ENCODE data around the gene B4GALT5.
"Not testable (repeated sequence)": the region's sequence is repeated elsewhere in the genome, so short reads cannot be mapped to it uniquely, and the experiment has no call there.

Gene B4GALT5

DNA sequence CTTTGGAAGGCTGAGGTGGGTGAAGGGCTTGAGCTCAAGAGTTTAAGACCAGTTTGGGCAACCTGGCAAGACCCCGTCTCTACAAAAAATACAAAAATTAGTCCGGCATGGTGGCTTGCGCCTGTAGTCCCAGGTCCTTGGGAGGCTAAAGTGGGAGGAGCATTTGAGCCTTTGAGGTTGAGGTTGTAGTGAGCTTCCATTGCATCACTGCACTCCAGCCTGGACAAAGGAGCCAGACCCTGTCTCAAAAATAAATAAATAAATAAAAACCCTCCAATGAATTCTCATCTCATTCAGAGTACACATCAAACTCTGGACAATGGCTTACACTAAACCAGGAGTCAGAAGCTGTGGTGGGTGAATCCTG lies 31.8 kb downstream of the B4GALT5 start:
- DNase-seq (no peak), ATAC-seq (no peak)
- H3K4me1 Mint-ChIP-seq, result peaks cover 60% of the 10 kb centered on the region
- no peaks in the 10 kb centered on the region for H3K9me3 Mint-ChIP-seq
- no peak overlapping the region for H3K4me3 Mint-ChIP-seq
- no peak overlapping the region for H3K27ac Mint-ChIP-seq
- H3K27me3 Mint-ChIP-seq, result no peaks in the 10 kb centered on the region

- peaks cover 66% of the 10 kb centered on the region for H3K4me1 Mint-ChIP-seq
- no peak overlapping the region for H3K27ac Mint-ChIP-seq
- H3K27me3 Mint-ChIP-seq, result no peaks in the 10 kb centered on the region
- no peak for ATAC-seq
- no peak overlapping the region for H3K4me3 Mint-ChIP-seq
- no peak for DNase-seq
- no peaks in the 10 kb centered on the region for H3K9me3 Mint-ChIP-seq
These were observed 33.2 kb downstream of the B4GALT5 start for GRCh38 chr20:49680484-49680883.

- no peak for DNase-seq
- Mint-ChIP-seq H3K27me3 (no peaks in the 10 kb centered on the region), H3K4me3 (peak overlapping the region in 1 of 2 donors; percentile 66), H3K27ac (no peak overlapping the region), H3K4me1 (peaks cover 64% of the 10 kb centered on the region), H3K9me3 (no peaks in the 10 kb centered on the region)
- ATAC-seq, result no peak
These were observed 34.0 kb downstream of the B4GALT5 start for GRCh38 chr20:49679634-49680033.

GRCh38 chr20:49677777-49678758 lies 35.6 kb downstream of the B4GALT5 start:
- peak overlapping the region in 1 of 2 donors; percentile 66 for H3K4me3 Mint-ChIP-seq

DNA sequence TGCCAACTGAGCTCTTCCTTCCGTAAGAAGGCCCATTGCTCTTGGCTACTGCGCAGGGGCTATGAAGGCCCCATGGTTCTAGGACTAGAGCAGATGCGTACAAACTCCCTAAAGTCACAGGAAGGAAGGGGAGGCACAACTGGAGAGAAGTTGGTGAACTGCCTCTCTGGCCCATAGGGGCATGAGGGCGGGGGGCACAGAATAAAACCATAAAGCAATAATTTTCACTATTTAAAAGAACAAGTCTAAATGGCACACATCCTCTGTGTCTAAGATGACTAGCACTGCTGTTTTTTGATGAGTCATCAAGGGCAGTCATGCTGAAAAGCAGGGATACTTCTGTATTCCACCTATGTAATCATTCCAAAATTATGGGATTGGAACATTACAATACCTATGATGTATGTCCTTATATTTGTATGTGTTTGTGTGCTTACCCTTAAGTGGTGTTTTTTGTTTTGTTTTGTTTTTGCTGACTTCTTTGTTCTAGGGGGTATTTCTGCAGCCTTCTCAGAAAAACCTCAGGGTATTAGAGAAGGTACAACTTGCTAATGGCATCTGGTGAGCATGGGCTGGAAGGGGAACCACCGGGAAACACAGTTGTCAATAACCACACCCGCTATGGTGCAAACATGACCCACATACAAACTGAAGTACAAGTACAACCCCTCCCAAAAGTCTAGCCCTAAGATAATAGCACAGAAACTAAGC lies 36.9 kb downstream of the B4GALT5 start:
- H3K27me3 Mint-ChIP-seq, result no peaks in the 10 kb centered on the region
- peak overlapping the region; percentile 64 to 66 for H3K4me3 Mint-ChIP-seq
- H3K4me1 Mint-ChIP-seq, result peaks cover 73% of the 10 kb centered on the region
- ATAC-seq (peak; percentile 95), DNase-seq (peak in 1 of 2 donors; percentile 73)
- no peaks in the 10 kb centered on the region for H3K9me3 Mint-ChIP-seq
- peak overlapping the region; percentile 19 to 30 for H3K27ac Mint-ChIP-seq

More at GRCh38 chr20:49677777-49678758, 35.6 kb downstream of the B4GALT5 start:
- Mint-ChIP-seq H3K27me3 (no peaks in the 10 kb centered on the region), H3K4me1 (peaks cover 65% of the 10 kb centered on the region), H3K27ac (peak overlapping the region in 1 of 2 donors; percentile 92), H3K9me3 (no peaks in the 10 kb centered on the region)
- ATAC-seq, result no peak
- DNase-seq, result no peak

- Mint-ChIP-seq H3K4me1 (peaks cover 79% of the 10 kb centered on the region), H3K9me3 (no peaks in the 10 kb centered on the region), H3K4me3 (no peak overlapping the region), H3K27me3 (no peaks in the 10 kb centered on the region), H3K27ac (no peak overlapping the region)
- no peak for DNase-seq
- ATAC-seq, result no peak
These were observed 38.1 kb downstream of the B4GALT5 start for GRCh38 chr20:49675368-49676151.

DNA sequence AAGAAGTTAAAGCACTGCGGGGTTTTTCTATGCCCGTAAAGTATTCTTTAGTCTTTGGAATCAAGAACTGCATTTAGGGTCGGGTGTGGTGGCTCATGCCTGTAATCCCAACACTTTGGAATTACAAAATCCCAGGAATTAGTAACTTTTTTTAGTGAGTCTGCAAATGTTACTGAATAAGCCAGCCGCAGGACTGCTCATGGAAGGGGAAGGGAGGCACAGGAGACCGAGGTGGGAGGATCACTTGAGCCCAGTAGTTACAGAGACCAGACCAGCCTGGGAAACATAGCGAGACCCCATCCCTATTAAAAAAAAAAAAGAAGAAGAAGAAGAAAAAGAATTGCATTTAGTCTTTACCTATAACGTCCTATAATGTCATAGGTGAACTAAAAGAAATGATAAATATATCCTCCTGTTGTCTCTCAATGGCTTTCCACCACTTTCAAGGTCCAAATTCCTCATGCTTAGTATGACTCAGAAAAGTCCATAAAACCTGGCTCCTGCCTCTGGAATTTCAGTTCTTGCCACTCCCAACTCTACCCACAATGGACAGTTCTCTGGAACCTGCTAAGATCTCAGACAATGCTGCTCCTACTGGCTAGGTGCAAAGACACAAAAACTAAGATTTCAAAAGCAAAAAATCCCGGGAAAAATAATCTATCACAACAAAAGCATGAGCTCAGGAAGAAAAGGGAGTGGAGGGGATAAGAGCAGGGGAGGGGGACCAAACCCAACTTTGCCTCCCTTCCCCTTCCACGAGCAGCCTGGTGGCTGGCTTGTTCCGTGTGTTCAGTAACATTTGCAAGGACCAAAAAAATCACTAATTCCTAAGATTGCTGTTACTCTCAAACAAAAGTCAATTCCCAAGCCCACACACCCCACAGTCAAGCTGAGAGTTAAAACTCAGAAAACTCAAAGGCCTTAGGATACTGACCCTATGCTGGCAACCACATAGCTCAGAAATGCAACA lies 39.0 kb downstream of the B4GALT5 start:
- Mint-ChIP-seq H3K4me1 (peaks cover 79% of the 10 kb centered on the region), H3K27ac (no peak overlapping the region), H3K4me3 (no peak overlapping the region), H3K9me3 (no peaks in the 10 kb centered on the region), H3K27me3 (no peaks in the 10 kb centered on the region)
- DNase-seq, result no peak
- no peak for ATAC-seq

GRCh38 chr20:49672096-49672664 lies 41.5 kb downstream of the B4GALT5 start:
- ATAC-seq (no peak), DNase-seq (no peak)
- Mint-ChIP-seq H3K27me3 (no peaks in the 10 kb centered on the region), H3K4me3 (no peak overlapping the region), H3K9me3 (no peaks in the 10 kb centered on the region), H3K27ac (peak overlapping the region in 1 of 2 donors; percentile 1), H3K4me1 (peaks cover 77% of the 10 kb centered on the region)

DNA sequence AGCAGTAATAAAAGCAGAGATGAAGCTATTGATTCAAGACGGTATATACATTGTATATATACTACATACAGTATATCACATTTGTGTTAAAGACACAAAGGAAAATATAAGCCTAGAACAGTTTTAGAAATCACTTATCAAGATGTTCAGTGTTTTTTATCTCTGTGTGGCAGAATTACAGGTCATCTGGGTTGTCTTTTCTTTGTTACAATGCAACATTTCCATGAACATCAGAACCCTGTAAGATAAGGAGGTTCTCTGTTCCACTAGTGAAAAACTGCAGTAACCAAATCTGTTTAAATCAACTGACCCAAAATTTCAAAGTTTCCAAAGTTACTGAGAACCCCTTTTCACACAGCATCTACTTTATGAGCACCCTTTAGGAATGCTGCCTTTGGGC lies 42.2 kb downstream of the B4GALT5 start:
- no peak overlapping the region for H3K27ac Mint-ChIP-seq
- H3K4me1 Mint-ChIP-seq, result peaks cover 70% of the 10 kb centered on the region
- no peak overlapping the region for H3K4me3 Mint-ChIP-seq

GRCh38 chr20:49669601-49670189 lies 44.0 kb downstream of the B4GALT5 start:
- ATAC-seq, result peak; percentile 90
- Mint-ChIP-seq H3K27me3 (no peaks in the 10 kb centered on the region), H3K27ac (peak overlapping the region; percentile 13 to 50), H3K4me1 (peaks cover 55% of the 10 kb centered on the region), H3K4me3 (peak overlapping the region; percentile 65 to 69), H3K9me3 (no peaks in the 10 kb centered on the region)
- DNase-seq, result peak in 1 of 2 donors; percentile 14

More for the DNA sequence above, 42.2 kb downstream of the B4GALT5 start:
- DNase-seq (no peak), ATAC-seq (no peak)
- H3K9me3 Mint-ChIP-seq, result no peaks in the 10 kb centered on the region
- no peaks in the 10 kb centered on the region for H3K27me3 Mint-ChIP-seq

DNA sequence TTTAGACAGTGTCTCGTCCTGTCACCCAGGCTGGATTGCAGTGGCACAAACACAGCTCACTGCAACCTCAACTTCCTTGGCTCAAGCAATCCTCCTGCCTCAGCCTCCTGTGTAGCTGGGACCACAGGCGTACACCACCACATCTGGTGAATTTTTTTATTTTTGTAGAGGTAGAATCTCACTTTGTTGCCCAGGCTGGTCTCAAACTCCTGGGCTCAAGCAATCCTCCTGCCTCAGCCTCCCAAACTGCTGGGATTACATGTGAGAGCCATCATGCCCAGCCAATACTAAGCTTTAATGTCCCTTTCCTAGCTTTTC lies 44.8 kb downstream of the B4GALT5 start:
- H3K9me3 Mint-ChIP-seq, H3K27me3 Mint-ChIP-seq, ATAC-seq, DNase-seq, H3K27ac Mint-ChIP-seq: not testable (repeated sequence)
- H3K4me1 Mint-ChIP-seq, result peaks cover 55% of the 10 kb centered on the region
- peak overlapping the region in 1 of 2 donors; percentile 65 for H3K4me3 Mint-ChIP-seq

GRCh38 chr20:49668181-49668877 lies 45.3 kb downstream of the B4GALT5 start:
- peak in 1 of 2 donors; percentile 38 for DNase-seq
- Mint-ChIP-seq H3K4me3 (peak overlapping the region in 1 of 2 donors; percentile 30), H3K27ac (no peak overlapping the region), H3K9me3 (no peaks in the 10 kb centered on the region), H3K27me3 (no peaks in the 10 kb centered on the region), H3K4me1 (peaks cover 54% of the 10 kb centered on the region)
- ATAC-seq, result peak; percentile 66

- no peak for ATAC-seq
- H3K27me3 Mint-ChIP-seq, result no peaks in the 10 kb centered on the region
- H3K27ac Mint-ChIP-seq, result no peak overlapping the region
- no peaks in the 10 kb centered on the region for H3K9me3 Mint-ChIP-seq
- peaks cover 51% of the 10 kb centered on the region for H3K4me1 Mint-ChIP-seq
- no peak overlapping the region for H3K4me3 Mint-ChIP-seq
- no peak for DNase-seq
These were observed 46.8 kb downstream of the B4GALT5 start for GRCh38 chr20:49666911-49667310.

Measured in stimulated activated naive CD8-positive, alpha-beta T cell treated with anti-CD3 and anti-CD28 coated beads, Interleukin-15, amount 100 ng/mL, for 72 hours (primary cell).